GM21381 (cell line): Measurements from ENCODE around the gene OR52N4.
"Not testable (repeated sequence)": the region's sequence is repeated elsewhere in the genome, so short reads cannot be mapped to it uniquely, and the experiment has no call there.

Experiments used
- ATAC-seq: cut with Tn5 transposase; IDR thresholded peaks from one replicate; pipeline ENCODE4 v1.9.1; 2021; ENCODE audit warnings: mild to moderate bottlenecking, moderate library complexity; ENCODE audit not compliant: unreplicated experiment

The OR52N4 gene

GRCh38 chr11:5753943-5754342 is at the start of gene OR52N4:
Gene OR52N4 (plus strand): TSS chr11:5754243. CDS start chr11:5754741, 498 bp downstream.
- ATAC-seq = no peak

GRCh38 chr11:5705688-5706087 is 48.4 kb upstream of the OR52N4 start:
- ATAC-seq = no peak

DNA sequence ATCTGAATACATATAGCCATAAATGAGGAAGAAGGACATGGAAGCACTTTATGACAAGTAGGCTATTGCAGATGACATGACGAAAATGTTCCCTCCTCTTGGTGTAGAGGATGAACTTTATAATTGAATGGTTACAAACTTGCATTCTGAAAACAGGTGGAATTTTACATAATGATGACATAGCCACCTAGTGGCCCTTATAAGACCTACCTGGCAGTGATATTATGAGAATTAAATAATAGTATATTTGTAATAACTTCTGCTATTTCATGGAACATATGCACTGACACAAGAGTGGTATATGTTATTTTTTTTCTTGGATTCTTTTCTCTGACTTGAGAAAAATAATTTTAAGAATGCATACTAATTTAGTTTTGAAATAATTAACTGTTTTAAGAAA is 41.5 kb upstream of the OR52N4 start:
- no peak for ATAC-seq

- no peak for ATAC-seq
These were observed 40.3 kb upstream of the OR52N4 start for GRCh38 chr11:5713695-5714094.

DNA sequence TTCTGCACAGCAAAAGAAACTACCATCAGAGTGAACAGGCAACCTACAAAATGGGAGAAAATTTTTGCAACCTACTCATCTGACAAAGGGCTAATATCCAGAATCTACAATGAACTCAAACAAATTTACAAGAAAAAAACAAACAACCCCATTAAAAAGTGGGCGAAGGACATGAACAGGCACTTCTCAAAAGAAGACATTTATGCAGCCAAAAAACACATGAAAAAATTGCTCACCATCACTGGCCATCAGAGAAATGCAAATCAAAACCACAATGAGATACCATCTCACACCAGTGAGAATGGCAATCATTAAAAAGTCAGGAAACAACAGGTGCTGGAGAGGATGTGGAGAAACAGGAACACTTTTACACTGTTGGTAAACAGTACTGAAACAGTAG is 37.5 kb upstream of the OR52N4 start:
- ATAC-seq = not testable (repeated sequence)

DNA sequence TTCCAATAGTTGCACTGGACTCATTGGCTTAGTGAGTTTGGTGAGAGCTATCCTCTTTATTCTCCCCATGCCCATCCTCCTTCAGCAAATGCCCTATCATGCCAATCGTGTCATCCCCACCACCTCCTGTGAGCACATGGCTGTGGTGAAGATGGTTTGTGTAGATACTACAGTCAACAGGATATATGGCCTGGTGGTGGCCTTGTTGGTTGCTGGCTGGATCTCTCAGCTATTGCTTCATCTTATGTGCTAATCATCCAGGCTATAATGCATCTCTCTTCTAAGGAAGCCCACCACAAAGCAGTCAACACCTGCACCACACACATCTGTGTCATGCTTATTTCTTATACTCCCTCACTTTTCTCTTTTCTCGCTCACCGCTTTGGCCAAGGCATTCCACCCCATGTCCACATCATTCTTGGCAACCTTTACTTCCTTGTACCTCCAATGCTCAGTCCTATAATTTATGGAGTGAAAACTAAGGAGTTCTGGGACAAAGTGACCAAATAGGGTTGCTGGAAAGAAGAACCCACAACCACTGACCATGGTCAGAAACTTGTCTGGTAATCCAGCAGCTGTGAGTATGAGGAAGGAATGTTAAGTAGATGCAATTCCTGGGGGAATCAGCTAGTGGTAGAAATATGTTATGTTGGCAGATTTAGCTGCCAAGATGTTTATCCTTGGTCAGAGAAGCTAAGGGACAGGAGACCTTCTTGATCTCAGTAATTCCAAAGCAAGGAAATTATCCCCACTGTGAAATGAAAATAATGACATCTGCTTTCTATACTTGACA is 34.1 kb upstream of the OR52N4 start:
- no peak for ATAC-seq

- no peak for ATAC-seq
These were observed 31.4 kb upstream of the OR52N4 start for GRCh38 chr11:5722622-5723021.

GRCh38 chr11:5726351-5726750 is 27.7 kb upstream of the OR52N4 start:
- ATAC-seq = no peak

DNA sequence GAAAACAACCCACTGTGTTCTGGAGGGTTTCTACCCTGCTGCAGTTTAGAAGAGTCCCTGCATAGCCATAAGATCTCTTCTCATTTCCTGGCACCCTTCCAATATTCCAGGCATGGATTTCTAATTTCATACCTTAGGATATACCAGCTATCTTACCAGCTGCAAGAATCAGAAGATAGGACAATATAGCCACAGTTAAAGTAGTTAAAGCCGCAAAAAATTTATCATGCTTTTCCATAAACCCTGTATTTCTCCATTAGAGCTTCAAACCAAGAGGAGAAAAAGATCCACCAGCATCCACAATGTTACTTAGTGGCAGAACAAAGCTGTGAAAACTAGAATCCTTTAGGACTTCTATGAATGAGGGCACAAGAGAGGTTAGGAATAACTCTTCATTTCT is 26.4 kb upstream of the OR52N4 start:
- no peak for ATAC-seq

GRCh38 chr11:5736396-5736795 is 17.6 kb upstream of the OR52N4 start, which contains the start of gene OR56B1:
Gene OR56B1 (plus strand): TSS chr11:5736448. CDS start chr11:5736517, 69 bp downstream.
- no peak for ATAC-seq

DNA sequence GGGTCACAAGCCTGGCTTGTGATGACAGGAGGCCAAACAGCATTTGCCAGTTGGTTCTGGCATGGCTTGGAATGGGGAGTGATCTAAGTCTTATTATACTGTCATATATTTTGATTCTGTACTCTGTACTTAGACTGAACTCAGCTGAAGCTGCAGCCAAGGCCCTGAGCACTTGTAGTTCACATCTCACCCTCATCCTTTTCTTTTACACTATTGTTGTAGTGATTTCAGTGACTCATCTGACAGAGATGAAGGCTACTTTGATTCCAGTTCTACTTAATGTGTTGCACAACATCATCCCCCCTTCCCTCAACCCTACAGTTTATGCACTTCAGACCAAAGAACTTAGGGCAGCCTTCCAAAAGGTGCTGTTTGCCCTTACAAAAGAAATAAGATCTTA is 17.0 kb upstream of the OR52N4 start:
- no peak for ATAC-seq

GRCh38 chr11:5737670-5738392 is 16.2 kb upstream of the OR52N4 start:
- no peak for ATAC-seq

DNA sequence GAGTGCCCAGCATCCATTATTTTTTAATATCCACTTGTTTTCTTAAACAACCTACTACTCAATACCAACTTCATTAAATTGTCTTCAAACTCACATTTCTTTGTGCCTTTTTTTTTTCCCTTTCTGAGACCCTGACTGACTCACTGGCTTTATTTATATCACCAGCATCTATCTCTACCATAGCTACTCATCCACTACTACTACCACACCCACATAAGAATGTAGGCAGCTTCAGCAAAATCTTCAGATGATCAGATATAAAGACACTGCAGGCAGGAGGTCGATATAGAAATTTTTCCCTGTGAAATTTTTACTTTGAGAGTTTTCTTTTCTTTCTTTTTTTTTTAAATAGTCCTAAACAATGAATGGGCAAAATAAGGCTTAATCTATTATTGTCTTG is 15.6 kb upstream of the OR52N4 start:
- no peak for ATAC-seq

DNA sequence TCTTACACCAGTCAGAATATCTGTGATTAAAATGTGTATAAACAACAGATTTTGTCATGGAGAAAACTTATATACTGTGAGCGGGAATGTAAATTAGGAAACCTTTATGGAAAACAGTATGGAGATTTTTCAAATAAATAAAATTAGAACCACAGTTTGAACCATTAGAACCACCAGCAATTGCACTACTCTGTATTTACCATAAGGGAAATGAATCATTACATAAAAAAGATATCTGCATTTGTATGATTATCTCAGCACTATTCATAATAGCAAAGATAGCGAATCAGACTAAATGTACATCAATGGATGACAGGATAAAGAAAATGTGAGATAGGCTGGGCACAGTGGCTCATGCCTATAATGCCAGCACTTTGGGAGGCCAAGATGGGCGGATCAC is 7.4 kb upstream of the OR52N4 start:
- ATAC-seq = no peak

DNA sequence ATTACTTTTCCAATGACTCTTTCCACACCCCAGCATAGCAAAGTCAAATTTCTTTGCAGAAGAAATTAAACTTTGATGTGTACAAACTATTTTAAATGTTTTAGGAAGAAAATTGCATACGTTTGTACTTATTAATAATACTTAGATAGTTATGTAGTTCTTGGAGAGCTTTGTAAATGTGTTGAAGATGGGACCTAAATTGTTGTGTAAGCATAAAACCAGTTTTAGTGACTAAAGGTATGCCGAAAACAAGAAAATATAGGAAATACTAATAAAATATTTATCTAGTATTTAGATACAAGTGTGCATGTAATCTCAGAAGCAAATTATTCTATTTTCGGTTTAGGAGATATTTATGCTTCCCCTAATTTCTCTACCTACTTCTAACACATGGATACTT is 4.2 kb upstream of the OR52N4 start:
- no peak for ATAC-seq

DNA sequence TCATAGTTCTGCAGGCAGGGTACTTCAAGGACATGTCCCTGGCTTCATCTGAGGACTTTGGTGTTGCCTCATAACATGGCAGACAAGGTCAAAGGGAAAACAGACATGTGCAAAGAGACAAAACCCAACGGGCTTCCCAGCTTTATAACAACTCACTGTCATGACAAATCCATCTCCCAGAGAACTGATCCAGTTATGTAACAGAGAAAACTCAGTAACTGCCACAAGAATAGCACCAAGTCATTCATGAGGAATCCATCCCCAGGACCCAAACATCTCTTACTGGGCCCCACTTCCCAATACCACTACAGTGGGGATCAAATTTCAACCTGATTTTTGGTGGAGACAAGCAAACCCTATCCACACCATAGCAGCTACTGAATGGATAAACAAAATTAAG is 13.0 kb downstream of the OR52N4 start:
- ATAC-seq = no peak

DNA sequence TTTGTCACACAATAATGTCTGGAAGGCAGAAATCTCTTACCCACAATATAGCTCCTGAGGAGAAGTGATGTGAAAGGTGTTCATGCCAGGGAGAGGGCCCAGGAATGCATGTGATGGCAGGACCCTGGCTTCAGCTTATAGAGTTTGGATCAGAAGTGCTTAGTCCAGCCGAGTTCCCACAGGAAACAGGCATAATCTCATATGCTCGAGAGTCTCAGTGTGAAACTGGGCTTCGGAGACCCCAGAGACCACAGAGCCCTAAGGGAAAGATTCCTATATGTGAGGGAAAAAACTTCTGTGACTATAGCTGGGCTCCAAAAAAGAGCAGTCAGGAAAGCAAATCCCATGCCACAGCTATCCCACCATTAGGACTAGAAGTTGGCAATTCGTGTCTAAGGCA is 29.2 kb downstream of the OR52N4 start, which contains the start of gene OR52N5:
TSS of gene OR52N5 (minus strand) at position 101 of the 400 bp plus-strand sequence. CDS start 4,721 bp downstream, outside the sequence.
- ATAC-seq = no peak

DNA sequence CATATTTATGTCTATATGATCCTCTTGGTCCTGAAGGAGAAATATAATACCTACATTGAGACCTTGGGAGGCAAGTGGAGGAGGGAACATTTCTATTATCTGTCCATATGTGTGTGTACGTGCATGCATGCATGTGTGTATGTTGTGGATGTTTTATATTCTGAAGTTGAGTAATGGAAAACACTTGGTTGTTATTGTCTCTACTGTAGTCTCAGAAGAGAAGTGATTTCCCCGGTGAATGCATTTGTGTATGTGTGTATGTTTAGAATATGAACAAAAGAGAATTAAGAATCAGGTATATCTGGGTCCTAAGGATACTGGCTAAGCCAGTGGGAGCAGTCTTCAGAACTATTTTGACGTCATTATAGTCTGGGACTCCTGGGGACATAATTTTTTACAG is 37.1 kb downstream of the OR52N4 start, which contains the start of gene OR52N1:
TSS of gene OR52N1 (minus strand) at position 101 of the 400 bp plus-strand sequence. CDS start 2,449 bp downstream, outside the sequence.
- no peak for ATAC-seq

GRCh38 chr11:5796541-5796940 is 42.5 kb downstream of the OR52N4 start:
- no peak for ATAC-seq

GRCh38 chr11:5803982-5804381 is 49.9 kb downstream of the OR52N4 start:
- ATAC-seq = no peak
